ENCODE measurements around the gene L3MBTL3.

L3MBTL3 gene

GRCh38 chr6:130046671-130047070, 28.3 kb downstream of the L3MBTL3 start:
- TF ChIP-seq SNAI2 (CRISPR knock-in tag; IDR thresholded peaks at IDR 0.05) (no peak), CSDC2 (CRISPR knock-in tag; IDR thresholded peaks at IDR 0.05) (no peak), ZNF8 (CRISPR knock-in tag; IDR thresholded peaks at IDR 0.05) (no peak), ZFP30 (CRISPR knock-in tag; IDR thresholded peaks at IDR 0.05) (no peak), TCF4 (CRISPR knock-in tag; IDR thresholded peaks at IDR 0.05; ENCODE audit: borderline replicate concordance) (no peak), ESRRG (CRISPR knock-in tag; IDR thresholded peaks at IDR 0.05) (no peak), ZC3H10 (CRISPR knock-in tag; IDR thresholded peaks at IDR 0.05) (no peak), ARNTL (CRISPR knock-in tag; IDR thresholded peaks at IDR 0.05; ENCODE audit: borderline replicate concordance, low read depth) (no peak), BACH2 (CRISPR knock-in tag; IDR thresholded peaks at IDR 0.05; ENCODE audit: borderline replicate concordance) (no peak), PPARA (CRISPR knock-in tag; IDR thresholded peaks at IDR 0.05; ENCODE audit: borderline replicate concordance) (no peak), GLIS3 (CRISPR knock-in tag; IDR thresholded peaks at IDR 0.05) (no peak), CREB5 (CRISPR knock-in tag; IDR thresholded peaks at IDR 0.05; ENCODE audit: low read depth) (no peak)
- ATAC-seq, result no peak

GRCh38 chr6:130047088-130047995, 29.0 kb downstream of the L3MBTL3 start:
- no peak for ATAC-seq
- TF ChIP-seq ZFP3 (CRISPR knock-in tag; IDR thresholded peaks at IDR 0.05) (no peak), ARNTL (CRISPR knock-in tag; IDR thresholded peaks at IDR 0.05; ENCODE audit: borderline replicate concordance, low read depth) (no peak)

- no peak for ATAC-seq
- no peak for TF ChIP-seq POU6F1 (CRISPR knock-in tag; IDR thresholded peaks at IDR 0.05; ENCODE audit: borderline replicate concordance, low read depth)
- no peak for TF ChIP-seq ISL1 (CRISPR knock-in tag; IDR thresholded peaks at IDR 0.05)
- no peak for TF ChIP-seq PPARA (CRISPR knock-in tag; IDR thresholded peaks at IDR 0.05; ENCODE audit: borderline replicate concordance)
- TF ChIP-seq RARB (CRISPR knock-in tag; IDR thresholded peaks at IDR 0.05), result no peak
- TF ChIP-seq TOX (CRISPR knock-in tag; IDR thresholded peaks at IDR 0.05; ENCODE audit: borderline replicate concordance), result no peak
- TF ChIP-seq ZNF70 (CRISPR knock-in tag; IDR thresholded peaks at IDR 0.05), result no peak
- TF ChIP-seq ARNTL (CRISPR knock-in tag; IDR thresholded peaks at IDR 0.05; ENCODE audit: borderline replicate concordance, low read depth), result no peak
- TF ChIP-seq OSR1 (CRISPR knock-in tag; IDR thresholded peaks at IDR 0.05), result no peak
- TF ChIP-seq ZNF8 (CRISPR knock-in tag; IDR thresholded peaks at IDR 0.05), result no peak
- no peak for TF ChIP-seq BACH2 (CRISPR knock-in tag; IDR thresholded peaks at IDR 0.05; ENCODE audit: borderline replicate concordance)
- no peak for TF ChIP-seq GLIS3 (CRISPR knock-in tag; IDR thresholded peaks at IDR 0.05)
- TF ChIP-seq ZFP30 (CRISPR knock-in tag; IDR thresholded peaks at IDR 0.05), result no peak
- no peak for TF ChIP-seq SNAI2 (CRISPR knock-in tag; IDR thresholded peaks at IDR 0.05)
Measured at GRCh38 chr6:130050230-130050629, 31.8 kb downstream of the L3MBTL3 start.

- no peak for ATAC-seq
- TF ChIP-seq GLIS3 (CRISPR knock-in tag; IDR thresholded peaks at IDR 0.05) (no peak), CSDC2 (CRISPR knock-in tag; IDR thresholded peaks at IDR 0.05) (no peak), TSHZ2 (CRISPR knock-in tag; IDR thresholded peaks at IDR 0.05) (no peak), ISL1 (CRISPR knock-in tag; IDR thresholded peaks at IDR 0.05) (no peak), SNAI2 (CRISPR knock-in tag; IDR thresholded peaks at IDR 0.05) (no peak), ESRRG (CRISPR knock-in tag; IDR thresholded peaks at IDR 0.05) (no peak), TCF4 (CRISPR knock-in tag; IDR thresholded peaks at IDR 0.05; ENCODE audit: borderline replicate concordance) (no peak), ZNF70 (CRISPR knock-in tag; IDR thresholded peaks at IDR 0.05) (no peak), CSRNP3 (CRISPR knock-in tag; IDR thresholded peaks at IDR 0.05) (no peak), BACH2 (CRISPR knock-in tag; IDR thresholded peaks at IDR 0.05; ENCODE audit: borderline replicate concordance) (no peak), ZNF565 (CRISPR knock-in tag; conservative IDR thresholded peaks at IDR 0.05; ENCODE audit: low read depth) (no peak), ZFP30 (CRISPR knock-in tag; IDR thresholded peaks at IDR 0.05) (no peak), POU6F1 (CRISPR knock-in tag; IDR thresholded peaks at IDR 0.05; ENCODE audit: borderline replicate concordance, low read depth) (no peak)
Measured at GRCh38 chr6:130054725-130055124, 36.3 kb downstream of the L3MBTL3 start.
